Keratinocyte (primary cell): Measurements from ENCODE around the gene ACAP3.

Experiments used
- CTCF ChIP-seq, 3 experiments: IDR thresholded peaks in 1 of 3; conservative IDR thresholded peaks in 1 of 3; optimal IDR thresholded peaks in 1 of 3; 2 replicates in 2 of 3; 3 replicates in 1 of 3; pipeline versions ENCODE3 to v1.5.1; 2011; ENCODE audit warnings: low read length in 3 of 3, mild to moderate bottlenecking in 3 of 3, moderate library complexity in 2 of 3, control low read depth in 1 of 3, inconsistent platforms in 1 of 3; ENCODE audit not compliant: insufficient read depth in 2 of 3; ENCODE audit errors: extremely low read depth in 1 of 3
- EZH2 ChIP-seq: IDR thresholded peaks from one replicate; pipeline ENCODE4 v1.6.1; 2012; ENCODE audit warnings: inconsistent platforms, mild to moderate bottlenecking, low read length, moderate library complexity

- TF ChIP-seq CTCF (optimal IDR thresholded peaks at IDR 0.05 in 1 of 3, IDR thresholded peaks at IDR 0.05 in 1 of 3, conservative IDR thresholded peaks at IDR 0.05 in 1 of 3; ENCODE audit: extremely low read depth in 1 of 3, insufficient read depth in 2 of 3, low read length in 3 of 3) (no peak), EZH2 (no peak)
Measured at GRCh38 chr1:1336931-1337792, 29.4 kb upstream of the ACAP3 start.
